GM23248 (cell line): Measurements from ENCODE around the gene MLC1. TPM values are rescaled to one million over a fixed set of nuclear protein-coding genes. Genes with fewer than 3 reads are reported as not detected.

Source experiments
- DNase-seq: peaks from one replicate; pipeline ENCODE4 v3.0.0-alpha.2; 2015
- H2AFZ ChIP-seq: fragments of 200-600 bp; sonication (generic); 2 replicates; pipeline ENCODE4 v1.6.1; 2016; ENCODE audit warnings: antibody characterized with exemption
- H3F3A ChIP-seq: fragments of 200-600 bp; sonication (generic); 2 replicates; pipeline ENCODE4 v1.6.1; 2016; ENCODE audit warnings: mild to moderate bottlenecking, antibody characterized with exemption, mixed run types; ENCODE audit not compliant: insufficient read depth
- H3K27ac ChIP-seq: fragments of 200-600 bp; sonication (generic); 2 replicates; pipeline ENCODE4 v1.5.1; 2016; ENCODE audit warnings: mild to moderate bottlenecking
- H3K27me3 ChIP-seq: fragments of 200-600 bp; sonication (generic); replicated peaks from 2 replicates; pipeline ENCODE4 v1.6.1; 2016; ENCODE audit warnings: mild to moderate bottlenecking; ENCODE audit not compliant: insufficient read depth
- H3K36me3 ChIP-seq: fragments of 200-600 bp; sonication (generic); 2 replicates; pipeline ENCODE4 v1.6.1; 2016; ENCODE audit warnings: low read depth, mild to moderate bottlenecking
- H3K4me1 ChIP-seq: fragments of 200-600 bp; sonication (generic); 2 replicates; pipeline ENCODE4 v1.6.1; 2016; ENCODE audit warnings: mild to moderate bottlenecking; ENCODE audit not compliant: insufficient read depth
- H3K4me2 ChIP-seq: fragments of 200-600 bp; sonication (generic); one replicate; pipeline ENCODE4 v1.6.1; 2016; ENCODE audit warnings: mild to moderate bottlenecking; ENCODE audit not compliant: unreplicated experiment
- H3K4me3 ChIP-seq: fragments of 200-600 bp; sonication (generic); 2 replicates; pipeline ENCODE4 v1.5.1; 2016; ENCODE audit warnings: mild to moderate bottlenecking
- H3K79me2 ChIP-seq: fragments of 200-600 bp; sonication (generic); 2 replicates; pipeline ENCODE4 v1.6.1; 2016; ENCODE audit warnings: mild to moderate bottlenecking; ENCODE audit not compliant: insufficient read depth
- H3K9ac ChIP-seq: fragments of 200-600 bp; sonication (generic); 2 replicates; pipeline ENCODE4 v1.6.1; 2016; ENCODE audit warnings: mild to moderate bottlenecking
- H3K9me2 ChIP-seq: fragments of 200-600 bp; sonication (generic); 2 replicates; pipeline ENCODE4 v1.6.1; 2016; ENCODE audit warnings: mixed run types, mild to moderate bottlenecking, moderate library complexity; ENCODE audit not compliant: insufficient read depth
- H3K9me3 ChIP-seq: fragments of 200-600 bp; sonication (generic); one replicate; pipeline ENCODE4 v1.6.1; 2017; ENCODE audit warnings: low read depth
- H4K20me1 ChIP-seq: fragments of 200-600 bp; sonication (generic); 2 replicates; pipeline ENCODE4 v1.6.0; 2016; ENCODE audit not compliant: insufficient read depth
- EZH2 ChIP-seq: fragments of 200-600 bp; sonication (generic); IDR thresholded peaks from 2 replicates; pipeline ENCODE4 v1.6.1; 2018; ENCODE audit warnings: antibody characterized with exemption, mild to moderate bottlenecking; ENCODE audit not compliant: insufficient read depth, poor library complexity, severe bottlenecking
- EZH2phosphoT487 ChIP-seq: fragments of 200-600 bp; sonication (generic); IDR thresholded peaks from 2 replicates; pipeline ENCODE4 v1.6.1; 2018; ENCODE audit warnings: antibody characterized with exemption, moderate library complexity, mild to moderate bottlenecking, low read depth; ENCODE audit not compliant: insufficient read depth
- WGBS, 2 experiments: methylation state at CpG; one replicate each; pipeline ENCODE4 v1.1.6; 2015 to 2017; ENCODE audit warnings: low lambda C conversion rate in 2 of 2, low coverage in 1 of 2; ENCODE audit errors: missing lambda C conversion rate in 2 of 2; 5-methylcytosine and 5-hydroxymethylcytosine counted together
- in situ Hi-C: fragments of 300-500 bp; cut with MboI; formaldehyde crosslinking; loops from 2 replicates; pipeline ENCODE4 v1.15.0; 2020
- polyA plus RNA-seq: library from polyadenylated mRNA; unstranded; fragments of >200 nt; fragmentation: Nextera tagmentation; extraction: Ambion mirVana; gene quantifications from 2 replicates; pipeline ENCODE4 v1.2.1, GENCODE V29; 2016
- total RNA-seq: library from RNA; depleted of rRNA; stranded (reverse); fragments of >200 nt; shearing (Covaris generic); gene quantifications from 2 replicates; pipeline ENCODE4 v1.2.3, GENCODE V29; 2014

The MLC1 gene
- total and polyA plus RNA-seq, 2 experiments from 2014 or later = not detected

DNA sequence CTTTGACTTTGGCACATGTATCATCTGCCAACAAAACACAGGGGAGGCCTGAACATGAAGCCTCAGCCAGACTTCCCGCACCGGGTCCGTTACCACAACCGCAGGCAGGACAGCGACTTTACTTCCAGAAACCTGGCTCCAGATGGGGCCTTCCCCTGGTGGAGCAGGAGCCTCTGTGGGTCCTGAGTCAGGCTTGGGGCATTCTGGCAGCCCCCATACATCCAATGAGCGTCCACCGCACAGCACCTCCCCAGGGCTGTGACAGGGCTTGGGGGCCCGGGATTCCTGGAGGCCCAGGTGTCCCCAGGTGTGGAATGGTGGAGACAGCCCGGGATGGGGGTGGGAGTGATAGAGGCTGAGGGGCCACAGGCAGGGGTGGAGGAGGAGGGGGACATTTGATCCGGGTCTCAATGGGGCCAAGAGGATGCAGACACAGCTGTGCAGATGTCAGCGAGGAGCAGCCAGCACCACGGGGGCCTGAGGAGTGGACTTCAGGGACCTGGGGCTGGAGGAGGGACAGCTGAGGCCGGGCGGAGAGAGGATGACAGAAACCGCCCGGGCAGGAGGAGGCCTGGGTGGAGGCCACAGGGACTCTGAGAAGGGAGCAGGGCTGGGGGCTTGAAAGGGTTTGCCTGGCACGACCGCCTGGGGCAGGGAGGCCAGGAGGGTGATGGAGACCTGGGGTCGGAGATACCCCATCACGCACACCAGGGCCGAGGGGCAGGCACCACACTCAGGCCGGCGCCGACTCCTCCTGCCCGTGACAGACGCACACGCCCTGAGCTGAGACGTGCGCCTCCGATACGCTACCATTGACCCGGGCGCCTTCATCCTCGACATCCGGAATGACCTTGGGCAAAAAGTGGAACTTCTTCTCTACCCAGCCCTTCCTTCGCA is 35.7 kb downstream of the MLC1 start:
- Histone ChIP-seq H3K4me1 (no peaks in the 10 kb centered on the region), H3K9me2 (no peaks in the 10 kb centered on the region), H3K79me2 (no peaks in the 10 kb centered on the region), H2AFZ (no peak overlapping the region), H3K9me3 (no peaks in the 10 kb centered on the region), H3K36me3 (no peaks in the 10 kb centered on the region), H3K4me2 (no peak overlapping the region), H3K9ac (no peak overlapping the region), H3F3A (no peaks in the 10 kb centered on the region), H3K27me3 (no peaks in the 10 kb centered on the region), H3K27ac (no peak overlapping the region), H3K4me3 (no peak overlapping the region), H4K20me1 (no peaks in the 10 kb centered on the region)
- in situ Hi-C loops = no loop called here
- no peak for DNase-seq
- TF ChIP-seq EZH2 (no peak), EZH2phosphoT487 (no peak)
- WGBS, 2 experiments = 65 to 66% methylated on average over 30 to 36 of the region's 36 CpGs

DNA sequence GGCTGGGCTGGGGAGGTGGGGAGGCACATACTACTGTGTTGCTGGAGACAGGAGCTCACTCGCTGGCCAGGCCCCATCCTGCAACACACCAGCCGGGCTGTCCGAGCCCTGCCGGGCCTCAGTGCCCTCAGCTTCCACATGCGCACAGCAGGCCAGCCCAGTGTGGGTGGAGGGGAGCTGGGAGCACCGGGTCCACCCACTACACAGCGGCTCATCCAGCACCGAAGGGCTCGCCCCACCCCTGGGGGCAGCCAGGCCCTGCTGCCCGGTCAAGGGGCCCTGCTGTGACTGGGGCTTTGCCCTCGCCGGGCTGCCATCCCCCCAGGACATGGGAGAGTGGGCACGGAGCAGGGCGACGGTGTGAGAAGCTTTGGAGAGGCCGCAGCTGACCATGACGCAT is 36.4 kb downstream of the MLC1 start:
- Histone ChIP-seq H4K20me1 (no peaks in the 10 kb centered on the region), H3K36me3 (no peaks in the 10 kb centered on the region), H2AFZ (no peak overlapping the region), H3K79me2 (no peaks in the 10 kb centered on the region), H3K27ac (no peak overlapping the region), H3K9ac (no peak overlapping the region), H3K4me2 (no peak overlapping the region), H3K9me2 (no peaks in the 10 kb centered on the region), H3K4me1 (no peaks in the 10 kb centered on the region), H3K4me3 (no peak overlapping the region), H3F3A (no peaks in the 10 kb centered on the region), H3K27me3 (0 out of 2 replicates have a peak, but pooled peaks cover 4% of the 10 kb centered on the region), H3K9me3 (no peaks in the 10 kb centered on the region)
- in situ Hi-C loops = no loop called here
- TF ChIP-seq EZH2 (no peak), EZH2phosphoT487 (no peak)
- WGBS, 2 experiments = 69 to 70% methylated on average over 17 of the region's 17 CpGs
- no peak for DNase-seq

DNA sequence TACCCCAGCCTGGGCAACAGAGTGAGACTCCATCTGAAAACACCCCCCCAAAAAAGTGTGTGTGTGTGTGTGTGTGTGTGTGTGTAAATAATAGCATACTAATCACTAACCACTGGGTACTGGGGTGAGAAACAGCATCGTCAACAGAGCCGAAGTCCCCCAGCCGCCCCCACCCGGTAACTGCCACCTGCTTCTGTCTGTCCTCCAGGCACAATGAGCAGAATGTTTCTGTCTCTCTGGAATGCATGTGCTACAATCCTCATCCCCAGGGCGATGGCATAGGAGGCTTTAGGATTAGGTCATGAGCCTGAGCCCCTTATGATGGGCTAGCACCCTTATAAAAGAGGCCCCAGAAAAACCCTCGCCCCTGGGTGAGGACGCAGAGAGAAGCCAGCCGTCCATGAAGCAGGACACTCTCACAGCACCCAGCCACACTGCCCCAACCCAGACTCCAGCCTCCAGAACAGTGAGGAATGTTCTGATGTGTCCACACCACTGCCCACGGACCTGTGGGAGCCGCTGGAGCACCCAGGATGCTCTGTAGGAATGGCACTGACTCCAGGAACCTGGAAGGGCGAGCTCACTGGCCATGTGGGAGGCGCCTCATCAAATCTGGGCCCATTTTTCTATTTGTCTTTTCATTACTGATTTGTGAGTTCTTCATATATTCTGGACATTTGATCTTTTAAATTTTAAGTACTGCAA is 37.0 kb downstream of the MLC1 start:
- 51 to 57% methylated on average over 12 of the region's 12 CpGs for WGBS, 2 experiments
- no peak for DNase-seq
- no peaks in the 10 kb centered on the region for H4K20me1 ChIP-seq
- no peaks in the 10 kb centered on the region for H3K4me1 ChIP-seq
- no peak overlapping the region for H3K27ac ChIP-seq
- no peak overlapping the region for H3K4me3 ChIP-seq
- H3F3A ChIP-seq = no peaks in the 10 kb centered on the region
- in situ Hi-C loops = no loop called here
- TF ChIP-seq EZH2phosphoT487 = no peak
- TF ChIP-seq EZH2 = no peak
- no peak overlapping the region for H2AFZ ChIP-seq
- H3K36me3 ChIP-seq = no peaks in the 10 kb centered on the region
- no peak overlapping the region for H3K9ac ChIP-seq
- no peaks in the 10 kb centered on the region for H3K79me2 ChIP-seq
- no peak overlapping the region for H3K4me2 ChIP-seq
- 0 out of 2 replicates have a peak, but pooled peaks cover 4% of the 10 kb centered on the region for H3K27me3 ChIP-seq
- no peaks in the 10 kb centered on the region for H3K9me3 ChIP-seq
- H3K9me2 ChIP-seq = no peaks in the 10 kb centered on the region

DNA sequence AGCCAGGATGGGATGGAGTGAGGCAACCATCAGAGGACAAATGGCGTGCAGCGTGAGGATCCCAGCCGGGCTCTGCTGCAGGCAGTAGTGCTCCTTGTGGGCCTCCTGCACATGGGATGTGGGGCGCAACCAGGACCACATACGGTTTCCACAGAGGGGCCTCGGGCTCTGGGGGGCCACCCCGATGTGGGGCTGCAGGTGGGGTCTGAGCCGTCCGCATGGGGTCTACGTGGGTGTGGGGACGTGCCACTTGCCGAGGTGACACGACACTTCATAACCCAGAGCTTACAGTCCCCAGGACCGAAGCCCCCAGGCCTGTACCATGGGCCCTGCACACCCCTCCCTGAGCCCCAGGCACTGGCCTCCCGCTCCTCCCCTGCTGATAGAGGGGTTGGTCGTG is 37.9 kb downstream of the MLC1 start:
- H3K4me2 ChIP-seq = no peak overlapping the region
- H3K9ac ChIP-seq = no peak overlapping the region
- 0 out of 2 replicates have a peak, but pooled peaks cover 4% of the 10 kb centered on the region for H3K27me3 ChIP-seq
- H3K79me2 ChIP-seq = no peaks in the 10 kb centered on the region
- no peaks in the 10 kb centered on the region for H4K20me1 ChIP-seq
- no peaks in the 10 kb centered on the region for H3K9me2 ChIP-seq
- no peaks in the 10 kb centered on the region for H3K36me3 ChIP-seq
- DNase-seq = no peak
- H2AFZ ChIP-seq = no peak overlapping the region
- H3F3A ChIP-seq = no peaks in the 10 kb centered on the region
- H3K9me3 ChIP-seq = no peaks in the 10 kb centered on the region
- no peaks in the 10 kb centered on the region for H3K4me1 ChIP-seq
- H3K27ac ChIP-seq = no peak overlapping the region
- H3K4me3 ChIP-seq = no peak overlapping the region
- TF ChIP-seq EZH2 (no peak), EZH2phosphoT487 (no peak)
- in situ Hi-C loops = no loop called here
- WGBS, 2 experiments = 69 to 76% methylated on average over 12 to 15 of the region's 16 CpGs
